Fibroblast of lung (primary cell): ENCODE measurements around the gene FBLN2. TPM values are rescaled to one million over a fixed set of nuclear protein-coding genes. Genes with fewer than 3 reads are reported as not detected.

Source experiments
- DNase-seq, 2 donors: peaks; one replicate each; pipeline versions ENCODE4 v3.0.0 to v3.0.0-alpha.2; 2010; ENCODE audit warnings: low read depth in 2 of 2
- H2AFZ ChIP-seq: 2 replicates; pipeline ENCODE4 v1.5.1; 2012; ENCODE audit warnings: low read length, control low read depth, inconsistent platforms
- H3K27ac ChIP-seq: 2 replicates; pipeline ENCODE4 v1.5.1; 2011; ENCODE audit warnings: low read length, control low read depth; ENCODE audit not compliant: insufficient read depth
- H3K27me3 ChIP-seq: 2 replicates; pipeline ENCODE4 v1.5.1; 2011; ENCODE audit warnings: mild to moderate bottlenecking, low read length; ENCODE audit not compliant: control insufficient read depth, insufficient read depth
- H3K36me3 ChIP-seq: 2 replicates; pipeline ENCODE4 v1.5.1; 2011; ENCODE audit warnings: low read length; ENCODE audit not compliant: control insufficient read depth, insufficient read depth
- H3K4me1 ChIP-seq: 2 replicates; pipeline ENCODE4 v1.5.1; 2011; ENCODE audit warnings: low read length; ENCODE audit not compliant: control insufficient read depth, insufficient read depth; ENCODE audit errors: extremely low read depth
- H3K4me2 ChIP-seq: 2 replicates; pipeline ENCODE4 v1.5.1; 2011; ENCODE audit warnings: low read length, control low read depth; ENCODE audit not compliant: insufficient read depth; ENCODE audit errors: extremely low read depth
- H3K4me3 ChIP-seq, 4 experiments: fragments of 200-600 bp in 1 of 4; sonication (generic) in 1 of 4; replicated peaks in 1 of 4; 2 replicates each; pipeline ENCODE4 v1.5.1; 2011 to 2016; ENCODE audit warnings: low read length in 4 of 4, low read depth in 3 of 4, mild to moderate bottlenecking in 3 of 4, control low read depth in 2 of 4, inconsistent platforms in 1 of 4, mixed read lengths in 1 of 4; ENCODE audit not compliant: insufficient read depth in 1 of 4; ENCODE audit errors: control extremely low read depth in 1 of 4
- H3K79me2 ChIP-seq: 2 replicates; pipeline ENCODE4 v1.5.1; 2012; ENCODE audit warnings: mild to moderate bottlenecking, low read length, inconsistent platforms; ENCODE audit not compliant: control insufficient read depth, insufficient read depth
- H3K9ac ChIP-seq: 2 replicates; pipeline ENCODE4 v1.5.1; 2011; ENCODE audit warnings: mild to moderate bottlenecking, low read length, control low read depth; ENCODE audit not compliant: insufficient read depth
- H3K9me3 ChIP-seq: 2 replicates; pipeline ENCODE4 v1.5.1; 2012; ENCODE audit warnings: low read depth, low read length; ENCODE audit not compliant: control insufficient read depth, insufficient read depth
- H4K20me1 ChIP-seq: 2 replicates; pipeline ENCODE4 v1.5.1; 2011; ENCODE audit warnings: low read length; ENCODE audit not compliant: control insufficient read depth, insufficient read depth; ENCODE audit errors: extremely low read depth
- EZH2 ChIP-seq: IDR thresholded peaks from 2 replicates; pipeline ENCODE4 v1.5.1; 2012; ENCODE audit warnings: low read length, control low read depth, mild to moderate bottlenecking; ENCODE audit errors: missing control alignments
- polyA plus RNA-seq, 2 donors: library from polyadenylated mRNA; depleted of rRNA in 1 of 2; stranded (reverse) in 1 of 2; unstranded in 1 of 2; fragments of >200 nt; gene quantifications; 2 replicates each; pipeline ENCODE4 v1.2.1, GENCODE V29; 2011 to 2012; ENCODE audit warnings: missing spikeins in 1 of 2
- total RNA-seq: library from RNA; depleted of rRNA; stranded (reverse); fragments of >200 nt; gene quantifications from 2 replicates; pipeline ENCODE4 v1.2.1, GENCODE V29; 2014
- TF ChIP-seq, protein P1 (sequence below), 2 donors: IDR thresholded peaks in 1 of 2; conservative IDR thresholded peaks in 1 of 2; 1 replicate in 1 of 2; 2 replicates in 1 of 2; pipeline ENCODE4 v1.5.1; 2011 to 2012; ENCODE audit warnings: low read length in 2 of 2, control low read depth in 1 of 2, inconsistent platforms in 1 of 2, low read depth in 1 of 2, mild to moderate bottlenecking in 1 of 2

Gene FBLN2
- total and polyA plus RNA-seq, 2 donors (not counting 1 experiment from before 2014, with no cell fraction given) = 25.4 to 138 TPM

- H3K9me3 ChIP-seq = no peaks in the 10 kb centered on the region
- H3K27ac ChIP-seq = no peak overlapping the region
- no peak overlapping the region for H2AFZ ChIP-seq
- H3K4me2 ChIP-seq = no peak overlapping the region
- H3K36me3 ChIP-seq = no peaks in the 10 kb centered on the region
- no peak for TF ChIP-seq EZH2
- TF ChIP-seq, protein P1, sequence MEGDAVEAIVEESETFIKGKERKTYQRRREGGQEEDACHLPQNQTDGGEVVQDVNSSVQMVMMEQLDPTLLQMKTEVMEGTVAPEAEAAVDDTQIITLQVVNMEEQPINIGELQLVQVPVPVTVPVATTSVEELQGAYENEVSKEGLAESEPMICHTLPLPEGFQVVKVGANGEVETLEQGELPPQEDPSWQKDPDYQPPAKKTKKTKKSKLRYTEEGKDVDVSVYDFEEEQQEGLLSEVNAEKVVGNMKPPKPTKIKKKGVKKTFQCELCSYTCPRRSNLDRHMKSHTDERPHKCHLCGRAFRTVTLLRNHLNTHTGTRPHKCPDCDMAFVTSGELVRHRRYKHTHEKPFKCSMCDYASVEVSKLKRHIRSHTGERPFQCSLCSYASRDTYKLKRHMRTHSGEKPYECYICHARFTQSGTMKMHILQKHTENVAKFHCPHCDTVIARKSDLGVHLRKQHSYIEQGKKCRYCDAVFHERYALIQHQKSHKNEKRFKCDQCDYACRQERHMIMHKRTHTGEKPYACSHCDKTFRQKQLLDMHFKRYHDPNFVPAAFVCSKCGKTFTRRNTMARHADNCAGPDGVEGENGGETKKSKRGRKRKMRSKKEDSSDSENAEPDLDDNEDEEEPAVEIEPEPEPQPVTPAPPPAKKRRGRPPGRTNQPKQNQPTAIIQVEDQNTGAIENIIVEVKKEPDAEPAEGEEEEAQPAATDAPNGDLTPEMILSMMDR (conservative IDR thresholded peaks at IDR 0.05 in 1 of 2, IDR thresholded peaks at IDR 0.05 in 1 of 2; ENCODE audit: low read depth in 1 of 2, low read length in 2 of 2) = no peak
- H3K79me2 ChIP-seq = no peaks in the 10 kb centered on the region
- DNase-seq = no peak
- no peak overlapping the region for H3K9ac ChIP-seq
- no peaks in the 10 kb centered on the region for H3K4me1 ChIP-seq
- H3K27me3 ChIP-seq = no peaks in the 10 kb centered on the region
- H3K4me3 ChIP-seq = no peak overlapping the region
- no peaks in the 10 kb centered on the region for H4K20me1 ChIP-seq
Measured at GRCh38 chr3:13605555-13605954, 56.6 kb downstream of the FBLN2 start.

DNA sequence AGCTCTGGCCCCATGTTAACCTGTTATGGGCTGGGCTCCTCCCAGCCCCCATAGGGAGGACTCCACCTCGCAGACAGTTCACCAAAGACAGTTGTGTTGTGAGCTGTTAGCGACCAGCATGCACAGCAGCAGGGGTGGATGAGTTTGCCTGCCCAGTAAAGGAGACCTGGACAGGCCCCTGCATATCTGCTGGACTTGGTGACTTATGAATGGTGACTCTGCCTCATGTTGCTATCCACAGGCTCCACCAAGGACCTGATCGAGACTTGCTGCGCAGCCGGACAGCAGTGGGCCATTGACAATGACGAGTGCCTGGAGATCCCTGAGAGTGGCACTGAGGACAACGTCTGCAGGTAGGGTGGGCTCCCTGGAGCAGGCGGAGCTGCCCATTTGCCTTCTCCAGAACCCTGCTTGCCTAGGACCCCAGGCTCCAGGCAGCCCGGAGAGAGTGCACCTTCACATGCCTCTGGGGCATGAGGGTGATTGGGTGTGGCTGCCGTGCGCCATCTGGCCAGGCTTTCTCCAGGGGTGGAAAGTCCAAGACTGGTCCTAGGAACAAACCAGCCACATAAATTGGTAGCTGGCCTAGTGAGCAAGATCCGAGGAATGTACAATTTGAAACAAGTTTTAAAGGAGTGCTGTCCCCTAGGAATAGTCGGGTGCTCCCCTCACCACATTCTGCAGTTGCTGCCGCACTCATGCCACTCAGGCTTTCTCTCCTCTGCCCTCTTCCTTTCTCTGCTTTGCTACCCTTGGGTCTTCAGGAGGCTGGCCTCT is 59.1 kb downstream of the FBLN2 start:
- TF ChIP-seq EZH2 = no peak
- TF ChIP-seq, protein P1 (conservative IDR thresholded peaks at IDR 0.05 in 1 of 2, IDR thresholded peaks at IDR 0.05 in 1 of 2; ENCODE audit: low read depth in 1 of 2, low read length in 2 of 2) = no peak
- H3K4me3 ChIP-seq = no peak overlapping the region
- no peak overlapping the region for H3K9ac ChIP-seq
- no peak overlapping the region for H2AFZ ChIP-seq
- no peak overlapping the region for H3K27ac ChIP-seq
- no peaks in the 10 kb centered on the region for H3K27me3 ChIP-seq
- H3K4me2 ChIP-seq = no peak overlapping the region
- no peaks in the 10 kb centered on the region for H3K79me2 ChIP-seq
- H3K4me1 ChIP-seq = no peaks in the 10 kb centered on the region
- no peak for DNase-seq
- no peaks in the 10 kb centered on the region for H3K9me3 ChIP-seq
- H4K20me1 ChIP-seq = no peaks in the 10 kb centered on the region
- H3K36me3 ChIP-seq = no peaks in the 10 kb centered on the region

DNA sequence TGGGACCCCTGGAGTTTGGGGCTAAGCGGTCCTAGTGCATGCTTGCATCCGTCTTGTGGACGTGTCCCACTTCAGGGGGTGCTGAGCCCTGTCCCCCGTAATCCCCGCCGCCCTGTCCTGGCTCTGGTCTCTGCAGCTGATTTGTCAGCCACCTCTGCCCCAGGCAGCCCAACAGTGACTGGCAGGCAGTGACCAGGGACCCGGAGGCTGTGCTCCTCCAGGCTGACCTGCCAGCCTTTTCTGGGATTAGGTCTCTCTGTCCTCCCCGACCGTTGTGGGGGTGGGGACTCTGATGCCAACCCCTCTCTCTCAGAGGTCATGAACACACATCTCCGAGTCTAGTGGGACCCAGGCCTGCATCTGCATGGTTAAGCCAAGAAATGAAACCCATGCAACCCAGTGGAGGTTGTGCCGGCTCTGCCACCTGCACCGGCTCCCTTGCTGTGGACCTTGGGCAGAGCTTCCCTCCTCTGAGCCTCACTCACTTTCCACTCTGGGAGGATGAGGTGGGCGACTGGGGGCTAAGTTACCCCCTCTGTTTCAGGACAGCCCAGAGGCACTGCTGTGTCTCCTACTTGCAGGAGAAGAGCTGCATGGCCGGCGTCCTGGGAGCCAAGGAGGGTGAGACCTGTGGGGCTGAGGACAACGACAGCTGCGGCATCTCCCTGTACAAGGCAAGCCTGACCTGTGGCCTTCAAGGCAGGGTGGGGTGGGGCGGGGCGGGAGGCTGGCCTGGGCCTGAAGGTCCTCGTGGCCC is 60.2 kb downstream of the FBLN2 start:
- Histone ChIP-seq H3K27ac (no peak overlapping the region), H3K27me3 (no peaks in the 10 kb centered on the region), H3K4me3 (no peak overlapping the region), H3K9ac (no peak overlapping the region), H3K9me3 (no peaks in the 10 kb centered on the region), H3K79me2 (no peaks in the 10 kb centered on the region), H2AFZ (no peak overlapping the region), H3K4me1 (no peaks in the 10 kb centered on the region), H3K4me2 (no peak overlapping the region), H3K36me3 (no peaks in the 10 kb centered on the region), H4K20me1 (no peaks in the 10 kb centered on the region)
- no peak for DNase-seq
- TF ChIP-seq, protein P1 (conservative IDR thresholded peaks at IDR 0.05 in 1 of 2, IDR thresholded peaks at IDR 0.05 in 1 of 2; ENCODE audit: low read depth in 1 of 2, low read length in 2 of 2) = no peak
- no peak for TF ChIP-seq EZH2
